HL-60/S4 treated with retinoic acid at 250 ng/mL for 4 days and 3 days (cell line): Measurements from ENCODE around the gene SAMSN1.
"Not testable (repeated sequence)": the region's sequence is repeated elsewhere in the genome, so short reads cannot be mapped to it uniquely, and the experiment has no call there.

Experiments
- in situ Hi-C: fragments of 300-500 bp; cut with MboI; formaldehyde crosslinking; loops from 2 replicates; pipeline ENCODE4 v1.7.0; 2022; ENCODE audit warnings: low sequenced_read_pairs

SAMSN1 gene

DNA sequence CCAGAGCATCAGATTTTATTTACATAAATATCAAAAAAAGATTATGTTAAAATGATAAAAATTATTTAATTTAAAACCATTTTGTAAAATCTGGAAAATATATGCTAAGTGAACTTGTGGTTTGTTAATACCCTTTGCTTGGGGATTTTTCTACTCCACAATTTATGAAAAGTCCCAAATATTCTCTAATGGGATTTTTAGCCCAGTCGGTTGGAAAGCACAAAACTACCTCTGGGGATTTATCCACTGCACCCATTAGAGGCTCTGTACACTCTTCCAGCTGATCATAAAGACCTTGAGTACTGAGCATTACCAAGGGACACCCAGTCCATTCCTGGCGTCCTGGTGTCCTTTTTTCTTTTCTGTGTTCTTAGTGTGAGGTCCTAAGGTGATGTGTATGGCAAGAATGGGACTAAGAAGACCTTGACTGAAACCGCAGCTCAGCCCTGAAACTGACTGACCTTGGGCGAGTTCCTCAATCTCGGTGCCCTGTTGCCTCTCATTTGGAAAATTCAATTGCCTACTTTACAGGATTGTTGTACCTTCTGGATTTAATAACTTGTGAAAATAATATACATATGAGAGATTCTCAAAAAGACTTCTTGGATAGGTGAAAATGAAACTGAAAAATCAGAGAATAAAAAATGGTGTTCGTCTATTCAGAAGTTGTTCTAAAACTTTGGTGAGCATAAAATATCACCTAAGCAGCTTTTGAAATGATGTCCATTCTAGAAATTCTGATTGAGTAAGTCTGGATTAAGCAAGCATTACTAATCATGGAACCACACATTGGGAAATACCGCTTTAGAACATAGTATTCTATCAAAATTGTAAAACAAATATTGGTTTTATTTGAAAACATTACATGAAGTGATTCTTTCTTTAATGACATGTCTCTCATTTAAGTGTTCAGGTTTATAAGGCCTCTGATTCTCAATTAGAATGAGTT, 21.5 kb upstream of the SAMSN1 start:
- in situ Hi-C loops, result no loop called here

DNA sequence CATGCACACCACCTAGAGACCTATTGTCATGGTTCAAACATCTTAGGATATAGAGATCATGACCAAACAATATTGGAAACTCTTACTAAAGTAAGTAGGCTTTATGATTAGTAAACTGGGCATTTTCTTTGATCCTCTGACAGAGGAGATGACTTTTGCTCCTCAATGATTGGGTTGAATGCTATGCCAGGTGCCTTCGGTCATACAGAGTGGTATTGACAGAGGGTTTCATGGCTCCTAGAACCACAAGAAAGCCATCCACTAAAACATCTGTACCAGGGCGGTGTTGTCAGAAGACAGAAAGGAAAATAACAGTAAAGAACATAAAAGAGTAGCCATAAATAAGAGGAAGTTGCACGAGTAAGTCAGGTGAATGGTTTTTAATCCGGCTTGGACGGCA, 20.8 kb upstream of the SAMSN1 start:
- in situ Hi-C loops, result no loop called here

DNA sequence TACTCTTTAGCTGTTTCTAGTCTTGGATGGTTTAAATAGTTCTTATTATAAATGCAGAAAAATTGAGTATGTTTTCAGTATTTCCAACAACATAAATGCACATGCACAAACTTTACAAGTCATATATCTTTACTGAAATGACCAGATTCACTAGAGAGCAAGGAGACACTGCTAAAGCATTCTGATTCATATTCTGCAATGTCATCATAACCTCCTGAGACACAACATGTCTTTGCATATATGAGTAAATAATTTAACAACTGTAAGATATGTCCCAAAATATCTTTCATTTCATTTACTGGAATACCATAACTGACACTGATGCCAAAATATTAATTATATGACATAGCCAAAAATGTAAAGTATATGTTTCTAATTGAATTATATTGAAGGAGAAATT, 16.8 kb upstream of the SAMSN1 start:
- in situ Hi-C loops, result no loop called here

DNA sequence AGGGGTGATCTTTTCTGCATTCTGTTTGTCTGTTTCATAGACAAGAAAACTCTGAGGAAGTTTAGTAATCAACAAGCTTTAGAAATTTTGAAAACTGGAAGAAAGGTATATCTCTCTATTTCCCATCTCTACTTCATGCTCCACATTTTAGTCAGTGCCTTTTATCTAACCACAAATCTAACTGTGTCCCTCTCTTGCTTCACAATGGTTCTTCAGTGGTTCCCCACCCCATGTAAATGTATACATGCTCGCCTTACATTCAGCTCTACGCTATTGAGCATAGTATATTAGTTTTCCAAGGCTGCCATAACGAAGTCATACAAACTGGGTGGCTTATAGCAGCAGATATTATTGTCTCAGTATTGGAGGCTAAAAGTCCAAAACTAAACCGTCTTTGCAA, 14.4 kb upstream of the SAMSN1 start:
- in situ Hi-C loops, result no loop called here

DNA sequence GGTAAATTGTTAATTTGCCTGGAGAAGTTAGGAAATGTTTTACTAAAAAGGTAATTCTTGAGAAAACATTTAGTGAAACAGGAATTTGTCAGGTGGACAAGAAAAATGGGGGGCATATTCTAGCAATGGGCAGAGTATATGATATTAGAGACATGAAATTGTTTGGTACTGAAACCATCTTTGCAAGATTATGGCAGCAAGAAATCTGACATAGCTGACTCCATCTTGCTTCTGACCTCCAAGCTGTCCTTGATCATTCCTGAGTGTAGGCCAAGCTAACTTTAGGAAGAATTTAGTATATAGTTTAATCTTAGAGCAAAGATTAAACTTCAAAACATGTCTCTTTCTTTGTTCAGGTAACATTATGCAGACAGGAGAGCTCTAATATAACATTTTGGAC, 14.0 kb upstream of the SAMSN1 start:
- in situ Hi-C loops, result no loop called here

DNA sequence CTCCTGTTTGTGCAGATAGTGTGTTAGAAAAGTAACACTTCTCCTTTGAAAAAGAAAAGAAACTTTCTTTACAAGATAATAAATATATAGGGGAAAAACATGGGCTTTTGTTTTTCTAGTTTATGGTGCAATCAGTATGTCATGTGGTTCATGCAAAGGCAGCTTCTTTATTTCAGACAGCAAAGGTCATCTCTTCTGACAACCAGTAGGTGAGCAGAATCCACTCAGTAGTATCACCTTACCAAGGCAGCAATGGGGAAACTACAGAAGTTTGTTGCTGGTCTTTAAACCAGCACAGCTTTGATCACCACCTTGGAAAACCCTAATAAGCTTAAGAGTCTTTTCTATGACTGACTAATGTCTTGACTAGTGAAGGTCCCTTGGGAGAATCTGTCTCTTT, 13.0 kb upstream of the SAMSN1 start:
- in situ Hi-C loops, result no loop called here

DNA sequence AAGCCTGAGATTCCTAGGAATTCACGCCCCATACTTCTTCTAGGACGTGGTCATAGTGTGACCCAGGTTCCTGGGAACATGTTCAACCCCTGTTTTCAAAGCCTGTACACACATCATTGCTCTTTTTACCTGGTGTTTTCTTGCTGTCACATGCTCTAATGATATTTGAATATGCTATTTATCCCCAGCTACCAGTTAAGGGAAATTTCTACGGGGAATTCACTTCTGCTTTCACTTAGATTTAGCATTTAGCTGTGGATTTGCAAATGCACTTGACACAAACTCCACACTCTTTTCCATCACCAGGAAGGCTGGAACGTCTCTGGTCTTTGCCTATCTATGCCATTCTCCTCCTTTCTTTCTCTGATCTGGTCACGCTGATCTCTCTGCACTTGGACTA, 11.3 kb upstream of the SAMSN1 start:
- in situ Hi-C loops, result no loop called here

DNA sequence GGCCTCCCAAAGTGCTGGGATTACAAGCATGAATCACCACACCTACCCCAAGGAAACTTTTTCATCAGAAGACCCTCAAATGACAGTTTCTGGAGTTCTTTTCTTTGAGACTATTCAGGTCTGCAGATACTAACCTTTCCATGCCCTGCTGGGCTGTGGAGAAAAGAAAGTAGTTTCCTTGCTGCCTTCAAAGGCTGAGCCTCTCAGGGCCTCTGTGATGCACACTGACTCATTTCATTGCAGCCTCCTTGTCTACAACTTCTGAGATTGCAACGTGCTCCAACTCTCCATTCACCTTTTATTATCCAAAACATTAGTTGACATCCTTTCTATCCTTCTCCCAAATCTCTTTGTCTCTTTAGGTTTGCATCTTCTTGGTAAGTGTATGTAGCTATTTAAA, 8.8 kb upstream of the SAMSN1 start:
- in situ Hi-C loops, result no loop called here

DNA sequence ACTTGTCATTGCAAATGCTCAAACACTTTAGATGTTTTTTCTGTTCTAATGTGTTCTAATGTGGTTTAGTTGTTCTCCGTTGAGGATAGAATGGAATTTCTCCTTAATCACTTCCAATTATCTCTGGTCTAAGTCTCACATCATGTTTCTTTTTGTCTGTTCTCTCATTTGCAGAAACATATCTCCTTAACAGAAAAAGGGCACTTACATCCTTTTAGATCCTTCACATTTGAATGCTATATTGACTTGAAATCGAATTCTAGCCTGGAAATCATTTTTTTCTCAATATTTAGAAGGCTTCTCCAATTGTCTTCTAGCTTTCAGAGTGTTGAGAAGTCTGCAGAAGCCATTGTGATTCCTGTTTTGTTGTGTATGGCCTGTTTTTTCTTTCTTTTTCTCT, 7.3 kb upstream of the SAMSN1 start:
- in situ Hi-C loops, result no loop called here

DNA sequence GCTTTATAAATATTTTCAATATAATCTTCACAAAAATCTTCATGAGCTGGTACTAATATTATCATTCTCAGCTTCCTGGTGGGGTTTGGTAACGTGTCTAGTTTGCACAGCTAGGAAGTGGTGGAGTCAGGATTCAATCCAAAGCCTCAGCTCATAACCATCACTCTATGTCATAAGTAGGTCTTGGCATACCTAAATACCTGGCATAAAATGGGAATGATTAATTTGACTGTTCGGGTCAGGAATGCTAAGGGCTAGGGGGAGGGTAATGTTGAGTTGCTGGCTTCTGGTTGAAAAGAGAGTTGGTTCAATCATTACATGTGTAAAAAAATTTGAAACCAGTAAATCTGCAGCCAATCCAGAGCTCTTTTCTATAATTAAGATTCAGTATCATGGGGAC, 5.6 kb upstream of the SAMSN1 start:
- in situ Hi-C loops, result no loop called here

DNA sequence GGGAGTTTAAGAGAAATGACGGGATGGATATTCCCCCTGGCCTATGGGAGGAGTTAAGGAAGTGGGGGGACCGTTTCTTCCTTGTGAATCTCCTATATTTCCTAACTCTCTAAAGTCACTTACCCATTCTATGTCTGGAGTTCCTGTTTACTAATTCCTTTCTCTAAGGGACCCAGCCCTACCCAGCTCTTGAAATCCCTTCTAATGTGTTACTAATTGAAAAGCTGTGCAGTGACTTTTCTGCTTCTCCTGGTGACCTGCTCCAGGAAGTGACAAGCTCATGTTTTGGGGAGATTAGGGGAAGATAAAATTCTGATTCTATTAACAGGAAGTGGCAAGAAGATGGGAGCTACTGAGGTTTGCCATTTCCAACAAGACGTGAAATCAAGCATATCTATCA, 4.0 kb upstream of the SAMSN1 start:
- in situ Hi-C loops, result no loop called here

DNA sequence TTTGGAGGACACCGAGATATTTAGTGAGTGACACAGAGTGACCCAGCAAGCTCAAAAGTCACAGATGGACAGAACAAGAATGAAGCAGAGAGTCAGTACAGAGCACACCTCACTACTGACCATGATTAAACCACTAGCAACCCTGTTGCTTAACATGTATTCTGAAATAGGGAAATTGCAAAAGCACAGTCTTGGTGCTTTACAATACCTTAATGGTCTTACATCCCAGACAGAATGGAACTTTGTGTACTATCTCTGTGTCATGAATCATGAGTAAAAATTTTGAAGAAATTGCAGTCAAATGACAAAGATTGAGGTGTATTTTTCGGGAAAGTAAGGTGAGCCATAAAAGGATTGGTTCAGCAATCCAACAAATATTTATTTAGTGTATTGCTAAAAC, 2.7 kb upstream of the SAMSN1 start:
- in situ Hi-C loops, result no loop called here

DNA sequence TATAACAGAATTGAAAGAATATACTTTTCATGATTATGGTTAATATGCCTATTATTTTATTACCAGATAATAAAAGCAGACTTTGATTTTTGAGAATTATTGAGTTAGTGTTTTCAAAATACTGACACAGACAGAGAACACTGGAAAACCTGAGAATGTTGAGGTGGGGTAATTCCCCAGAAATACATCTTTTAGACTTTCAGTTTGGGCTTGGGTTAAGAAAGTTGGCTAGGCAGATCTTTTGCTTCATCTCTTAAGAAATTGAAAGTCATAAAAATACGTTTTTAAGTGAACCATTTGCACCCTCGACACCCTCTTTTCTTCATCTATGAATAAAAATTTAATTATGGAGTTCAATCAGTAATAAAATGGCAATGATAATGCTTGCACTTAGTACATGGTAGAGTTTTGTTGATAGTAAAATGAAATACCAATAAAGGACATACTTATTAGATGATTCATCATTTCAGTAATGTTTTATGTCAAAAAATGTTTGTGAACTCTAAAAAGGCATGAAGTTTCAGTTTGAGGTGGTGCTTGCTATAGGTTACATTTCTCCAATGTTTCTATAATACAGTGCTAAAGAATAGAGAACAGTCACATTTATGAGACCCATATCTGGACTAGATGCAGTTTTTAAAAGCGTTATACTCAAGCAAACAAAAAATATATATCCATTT, 1.9 kb upstream of the SAMSN1 start:
- in situ Hi-C loops, result no loop called here

DNA sequence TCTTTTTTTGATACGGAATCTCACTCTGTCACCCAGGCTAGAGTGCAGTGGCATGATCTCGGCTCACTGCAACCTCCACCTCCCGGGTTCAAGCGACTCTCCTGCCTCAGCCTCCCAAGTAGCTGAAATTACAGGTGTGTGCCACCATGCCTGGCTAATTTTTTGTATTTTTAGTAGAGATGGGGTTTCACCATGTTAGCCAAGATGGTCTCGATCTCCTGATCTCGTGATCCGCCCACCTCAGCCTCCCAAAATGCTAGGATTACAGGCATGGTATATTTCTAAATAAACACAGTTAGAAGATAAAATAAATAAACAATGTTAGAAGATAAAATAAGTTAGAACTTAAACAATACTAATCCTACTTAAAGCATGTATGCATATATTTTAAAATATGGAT, 604 bp upstream of the SAMSN1 start:
- in situ Hi-C loops, result not testable (repeated sequence)

DNA sequence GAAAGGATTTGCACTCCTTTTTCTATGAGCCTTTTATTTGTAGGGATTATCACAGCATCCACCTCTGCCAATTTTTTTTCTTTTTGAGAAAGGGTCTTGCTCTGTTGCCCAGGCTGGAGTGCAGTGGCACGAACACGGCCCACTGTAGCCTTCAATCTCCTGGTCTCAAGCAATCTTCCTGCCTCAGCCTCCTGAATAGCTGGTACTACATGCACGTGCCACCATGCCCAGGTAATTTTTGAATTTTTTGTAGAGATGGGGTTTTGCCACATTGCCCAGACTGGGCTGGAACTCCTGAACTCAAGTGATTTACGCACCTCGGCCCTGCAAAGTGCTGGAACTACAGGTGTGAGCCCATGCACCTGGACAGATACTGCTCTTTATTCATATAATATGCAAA, 2.1 kb downstream of the SAMSN1 start:
- in situ Hi-C loops, result no loop called here

DNA sequence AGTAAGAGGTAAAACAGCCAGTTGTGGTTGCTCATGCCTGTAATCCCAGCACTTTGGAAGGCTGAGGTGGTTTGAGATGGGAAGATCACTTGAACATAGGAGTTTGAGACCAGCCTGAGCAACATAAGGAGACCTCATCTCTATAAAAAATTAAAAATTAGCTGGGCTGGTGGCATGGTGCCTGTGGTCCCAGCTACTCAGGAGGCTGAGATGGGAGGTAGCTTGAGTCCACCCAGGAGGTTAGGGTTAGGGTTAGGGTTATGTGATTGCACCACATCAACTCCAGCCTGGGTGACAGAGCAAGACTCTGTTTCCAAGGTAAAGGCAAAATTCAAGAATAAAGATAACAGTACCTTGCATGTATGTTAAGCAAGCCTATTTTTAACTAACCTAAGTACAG, 3.5 kb downstream of the SAMSN1 start:
- in situ Hi-C loops, result no loop called here

DNA sequence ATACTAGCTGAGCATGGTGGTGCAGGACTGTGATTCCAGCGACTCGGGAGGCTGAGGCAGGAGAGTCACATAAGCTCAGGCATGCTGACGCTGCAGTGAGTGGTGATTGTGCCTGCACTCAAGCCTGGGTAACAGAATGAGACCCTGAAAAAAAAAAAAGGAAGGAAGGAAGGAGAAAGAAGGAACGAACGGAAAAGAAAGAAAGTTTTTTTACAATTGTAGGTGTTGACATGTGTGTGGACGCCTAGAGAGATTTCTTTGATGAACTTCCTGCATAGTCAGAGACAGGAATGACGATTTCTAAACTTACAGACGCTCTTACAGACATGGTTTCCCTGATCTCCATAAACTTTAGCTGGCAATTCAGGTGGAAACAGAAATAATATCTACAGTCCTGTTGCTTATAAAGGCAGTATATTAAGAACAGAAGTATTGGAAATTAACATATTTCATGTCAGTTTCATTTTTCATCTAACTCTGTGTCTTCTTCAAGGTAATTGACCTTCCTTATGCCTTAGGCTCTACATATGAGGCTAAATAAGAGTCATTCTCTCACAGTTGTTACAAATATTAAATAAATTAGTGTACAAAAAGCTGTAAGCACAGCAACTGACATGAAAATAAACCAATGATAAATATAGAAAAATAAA, 4.1 kb downstream of the SAMSN1 start:
- in situ Hi-C loops, result no loop called here

DNA sequence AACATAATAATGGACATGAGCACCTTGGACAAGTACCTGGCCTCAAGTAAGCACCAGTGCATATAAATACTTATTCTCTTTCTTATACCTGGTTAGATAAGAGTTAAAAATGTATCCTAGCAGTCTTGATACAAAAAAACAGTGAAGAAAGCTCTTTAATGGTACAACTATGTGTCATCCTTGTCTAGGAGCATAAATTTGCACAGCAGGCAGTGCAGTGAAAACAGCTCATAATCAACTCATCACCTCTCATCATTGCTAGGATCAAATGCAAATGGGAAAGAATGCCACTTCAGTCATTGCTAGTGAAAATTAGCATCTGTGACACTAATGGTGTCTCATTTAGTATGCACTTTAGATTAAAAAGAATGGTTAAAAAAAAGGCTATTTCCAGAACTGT, 7.6 kb downstream of the SAMSN1 start:
- in situ Hi-C loops, result no loop called here

DNA sequence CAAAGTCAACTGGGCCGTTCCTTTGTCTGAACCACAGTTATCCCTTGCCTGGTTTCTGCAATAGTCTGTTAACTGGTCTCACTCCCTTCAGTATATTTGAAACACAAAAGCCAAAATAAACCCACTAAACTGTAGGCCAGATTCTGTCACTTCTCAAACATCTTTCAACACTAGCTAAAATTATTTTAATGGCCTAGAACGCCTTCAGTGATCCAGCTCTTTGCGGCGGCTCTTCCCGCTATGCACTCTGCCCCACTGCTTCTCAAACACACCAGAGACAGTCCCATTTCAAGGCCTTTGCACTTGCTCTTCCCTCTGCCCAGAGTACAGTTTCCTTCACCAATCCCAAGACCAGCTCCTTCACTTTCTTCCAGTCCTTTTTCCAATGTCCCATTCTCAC, 9.2 kb downstream of the SAMSN1 start:
- in situ Hi-C loops, result no loop called here

DNA sequence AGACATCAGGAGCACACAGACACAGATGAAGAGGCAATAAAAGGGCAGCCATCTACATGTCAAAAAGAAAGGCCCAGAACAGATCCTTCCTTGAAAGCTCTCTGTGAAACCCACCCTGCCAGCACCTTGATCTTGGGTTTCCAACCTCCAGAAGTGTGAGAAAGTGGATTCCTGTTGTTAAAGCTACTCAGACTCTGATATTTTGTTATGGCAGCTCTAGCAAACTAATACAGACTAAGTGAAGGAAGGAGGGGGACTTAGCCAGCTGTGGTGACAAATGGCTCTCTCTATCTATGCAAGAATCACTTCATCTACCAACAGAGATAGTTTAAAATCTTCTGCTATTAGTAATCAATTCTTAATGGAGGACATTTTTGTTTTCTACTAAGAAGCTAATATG, 10.4 kb downstream of the SAMSN1 start:
- in situ Hi-C loops, result no loop called here

DNA sequence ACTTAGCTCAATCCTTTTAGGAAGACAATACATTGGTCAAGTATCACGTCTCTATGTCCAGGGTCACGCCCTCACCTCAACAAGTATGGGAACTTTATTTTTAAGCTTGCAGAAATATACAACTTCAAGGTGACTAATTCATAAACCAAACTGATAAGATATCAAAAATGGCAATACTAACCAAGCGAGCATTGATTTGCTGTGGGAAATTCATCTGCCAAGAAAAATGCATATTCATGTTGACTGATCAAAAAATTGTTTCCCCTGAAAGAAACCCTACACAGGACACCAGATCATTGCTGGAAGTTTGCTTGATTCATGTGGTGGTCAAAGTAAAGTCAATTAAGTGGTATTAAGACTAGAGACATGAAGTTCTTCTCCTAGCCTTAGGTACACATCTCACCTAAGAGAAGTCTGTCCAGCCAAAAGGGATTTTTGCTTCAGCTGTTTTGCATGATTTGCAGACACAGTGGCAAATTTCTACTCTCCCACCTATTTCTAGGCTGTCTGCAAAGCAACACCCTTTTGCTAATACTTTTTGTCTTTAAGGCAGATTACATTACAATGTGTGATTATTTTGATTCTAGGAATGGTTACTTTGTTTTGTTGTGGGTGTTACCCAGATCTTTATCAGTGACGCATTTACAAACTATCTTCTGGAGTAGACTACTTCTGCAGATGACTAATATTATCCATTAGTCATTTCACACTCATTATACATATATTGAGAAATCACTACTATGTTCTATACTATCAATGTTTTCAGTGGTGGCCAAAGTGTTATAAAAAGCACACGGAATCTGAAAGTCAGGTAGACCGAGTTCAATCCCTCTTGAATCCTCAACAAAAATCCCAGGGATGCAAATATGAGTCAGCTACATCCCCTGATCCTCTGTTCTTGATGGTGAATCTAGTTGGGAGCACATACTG, 12.4 kb downstream of the SAMSN1 start:
- in situ Hi-C loops, result no loop called here
